Fibroblast of peridontal ligament (primary cell): ENCODE data around the gene TBC1D2B.
"Not testable (repeated sequence)": the region's sequence is repeated elsewhere in the genome, so short reads cannot be mapped to it uniquely, and the experiment has no call there.

ENCODE experiments used
- DNase-seq: peaks from one replicate; pipeline ENCODE4 v3.0.0-alpha.2; 2010; ENCODE audit errors: extremely low read depth

The TBC1D2B gene

DNA sequence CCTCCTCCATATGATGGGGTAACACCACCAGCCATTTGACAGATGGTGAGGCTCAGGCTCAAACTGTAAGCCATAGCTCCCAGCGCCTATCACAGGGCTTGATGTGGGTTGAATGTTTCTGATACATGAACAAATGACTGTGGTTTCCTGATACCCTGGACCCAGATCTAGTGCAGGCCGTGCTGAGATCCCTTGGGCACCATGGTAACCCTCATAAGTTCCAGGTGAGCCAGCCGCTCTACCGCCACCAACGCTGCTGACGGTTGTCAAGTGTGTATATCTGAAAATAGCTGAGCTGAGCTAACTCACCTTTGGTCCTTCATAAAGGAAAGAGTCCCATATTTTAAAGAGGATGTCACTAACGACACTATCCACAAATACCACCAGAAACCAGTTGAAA lies 74.5 kb downstream of the TBC1D2B start:
- DNase-seq: no peak

DNA sequence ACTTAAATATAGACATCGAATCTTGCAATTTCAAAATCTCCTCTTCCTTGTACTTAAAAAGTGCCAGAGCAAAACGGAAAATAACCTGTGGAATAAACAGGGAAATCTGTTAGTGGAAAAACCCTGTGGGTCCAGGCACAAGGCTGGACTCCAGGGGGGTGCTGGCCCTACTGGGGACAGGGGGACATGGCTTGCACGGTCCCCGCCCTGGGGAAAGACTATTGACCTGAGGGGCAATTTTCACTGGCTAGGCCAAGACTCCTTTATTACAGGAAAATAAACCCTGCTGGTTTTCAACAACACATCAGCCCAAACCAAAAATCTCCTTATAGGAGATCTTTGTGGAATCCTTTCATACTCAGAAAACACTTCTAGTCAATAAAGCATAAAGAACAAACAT lies 75.9 kb downstream of the TBC1D2B start:
- DNase-seq: no peak

DNA sequence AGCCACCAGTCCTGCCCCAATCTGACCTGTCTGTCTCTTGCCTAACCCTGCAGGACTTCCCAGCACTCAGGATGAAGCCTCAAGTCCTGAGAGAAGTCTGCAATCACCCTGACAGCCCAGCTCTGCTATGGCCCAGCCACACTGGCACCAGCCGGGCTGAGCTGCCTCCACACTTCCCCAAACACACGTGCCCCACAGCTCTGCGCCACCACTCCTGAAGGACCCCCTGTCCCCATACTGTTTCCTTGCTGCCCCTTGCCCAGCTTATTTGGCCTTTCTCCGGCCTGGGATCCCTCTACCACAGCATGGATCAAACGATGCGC lies 76.6 kb downstream of the TBC1D2B start:
- DNase-seq: no peak

DNA sequence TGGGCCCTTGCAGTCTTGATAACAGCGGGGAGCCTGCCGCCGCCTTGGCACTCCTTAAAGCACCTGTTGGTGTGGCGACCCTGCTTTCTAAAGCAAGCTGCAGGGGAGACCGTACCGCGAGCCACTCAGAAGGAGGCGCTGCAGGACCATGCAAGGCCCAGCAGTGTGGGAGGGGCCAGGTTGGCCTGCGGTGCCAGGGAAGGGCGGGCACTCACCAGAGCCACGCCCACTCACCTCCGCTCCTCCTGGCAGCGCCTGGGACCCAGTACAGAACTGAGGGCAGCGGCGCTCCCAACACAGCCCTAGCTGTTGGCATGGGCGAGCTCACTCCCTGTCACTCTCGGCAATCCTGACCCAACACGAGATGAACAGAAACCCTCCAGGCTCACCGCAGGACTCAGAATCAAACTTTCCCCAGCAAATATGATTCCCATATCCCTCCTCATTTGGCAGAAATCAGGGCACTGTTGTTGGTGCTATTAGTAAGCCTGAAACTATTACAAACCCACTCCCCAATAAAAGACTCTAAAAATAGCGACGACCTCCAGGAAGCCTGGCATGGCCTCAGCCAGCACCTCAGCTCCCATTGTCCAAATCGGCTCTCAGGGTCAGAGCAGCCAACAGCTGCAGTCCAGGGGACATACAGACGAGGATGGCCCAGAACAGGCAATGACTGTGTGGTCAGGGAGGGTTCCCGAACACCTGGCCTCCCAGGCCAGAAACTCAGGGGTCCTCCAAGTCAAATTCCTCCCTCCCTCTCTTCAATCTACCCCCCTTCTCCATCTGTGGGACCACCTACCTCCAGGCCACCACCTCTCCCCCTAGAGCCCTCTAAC lies 77.2 kb downstream of the TBC1D2B start:
- peak; percentile 20 for DNase-seq

DNA sequence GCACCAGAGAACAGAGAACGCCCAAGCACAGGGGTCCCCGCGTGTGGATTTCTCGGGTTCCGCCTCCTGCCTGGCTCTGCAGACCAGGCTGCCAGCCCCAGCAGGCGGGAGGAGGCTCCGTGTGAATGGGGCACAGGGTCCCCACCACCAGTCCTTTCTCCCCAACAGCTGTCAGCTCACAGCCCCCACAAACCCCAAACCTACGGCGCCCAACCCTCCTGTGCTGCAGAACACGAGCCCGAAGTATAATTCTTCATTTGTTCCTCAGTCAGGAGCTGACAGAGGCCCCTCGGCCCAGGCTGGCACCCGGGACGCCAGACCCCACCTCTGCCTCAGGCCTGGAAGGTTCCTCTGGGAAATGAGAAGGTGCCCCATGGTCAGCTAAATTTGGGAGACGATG lies 78.0 kb downstream of the TBC1D2B start:
- DNase-seq: no peak

DNA sequence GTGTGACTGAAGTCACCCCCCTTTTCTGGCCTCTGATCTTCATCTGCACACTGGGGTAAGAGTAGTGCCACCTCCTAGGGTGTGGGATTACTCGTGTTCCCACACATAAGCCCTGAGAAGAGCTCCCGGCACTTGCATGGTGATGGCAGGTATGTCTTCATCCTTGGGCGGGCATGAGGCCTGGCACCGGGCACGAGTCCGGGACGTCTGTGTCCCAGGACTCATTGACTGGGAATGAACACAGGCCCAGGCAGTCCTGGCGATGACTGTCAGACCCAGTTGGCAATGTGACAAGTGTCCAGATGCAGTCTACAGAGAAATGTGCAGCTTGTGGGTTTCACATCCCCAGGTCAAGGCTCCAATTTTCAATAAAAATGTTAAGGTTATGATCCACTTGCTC lies 78.9 kb downstream of the TBC1D2B start:
- no peak for DNase-seq

DNA sequence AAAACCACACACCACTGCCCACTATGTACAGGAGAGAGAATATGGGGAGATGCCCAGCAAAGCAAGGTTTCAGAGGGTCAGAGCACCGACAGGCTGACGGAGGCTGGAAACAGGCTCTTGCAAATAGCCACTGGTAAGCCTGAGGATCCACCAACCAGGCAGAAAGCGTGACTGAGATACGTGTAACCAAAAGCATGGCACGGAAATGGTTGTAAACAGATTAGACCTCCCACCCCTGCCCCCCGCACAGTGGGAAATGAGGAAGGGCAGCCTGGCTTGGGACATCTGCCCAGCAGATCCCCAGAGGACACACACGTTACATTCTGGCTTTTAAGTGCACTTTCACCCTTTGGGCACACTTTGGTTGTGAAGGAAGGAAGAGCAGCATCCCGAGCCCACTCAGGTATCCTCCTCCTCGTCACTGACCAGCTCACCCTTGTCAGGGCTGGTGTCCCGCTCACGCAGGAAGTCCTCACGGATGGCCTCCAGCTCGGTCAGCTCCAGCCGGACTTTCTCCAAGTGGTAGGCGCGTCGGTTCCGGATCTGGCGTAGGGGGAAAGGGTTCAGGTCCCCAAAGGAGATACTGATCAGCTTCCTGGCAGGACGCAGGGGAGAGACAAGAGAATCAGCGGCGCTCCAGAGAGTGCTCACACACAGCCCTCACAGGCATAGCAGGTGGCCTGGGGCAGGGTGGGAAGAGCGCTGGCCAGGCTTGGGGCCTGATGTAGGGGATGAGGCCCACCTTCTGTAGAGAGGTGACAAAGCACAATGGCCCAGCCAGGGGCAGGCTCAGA lies 79.6 kb downstream of the TBC1D2B start:
- not testable (repeated sequence) for DNase-seq

DNA sequence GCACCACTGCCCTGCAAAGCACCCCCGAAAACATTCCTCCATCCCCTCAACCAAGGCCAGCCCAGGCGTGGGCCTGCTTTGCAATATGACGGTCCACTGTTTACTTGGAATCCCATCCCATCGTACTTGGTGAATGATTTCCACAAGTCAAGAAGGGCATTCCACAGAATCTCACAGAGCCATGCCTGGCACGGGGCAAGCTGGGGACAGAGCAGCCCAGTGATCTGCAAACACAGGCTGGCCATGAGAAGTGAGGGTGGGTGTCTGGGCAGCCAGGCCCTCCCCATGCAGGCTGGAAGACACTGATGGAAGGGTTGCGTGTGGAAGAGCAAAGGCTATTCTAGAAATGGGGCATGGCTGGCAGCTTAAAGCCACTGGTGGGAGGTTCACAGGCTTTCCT lies 80.3 kb downstream of the TBC1D2B start:
- not testable (repeated sequence) for DNase-seq

DNA sequence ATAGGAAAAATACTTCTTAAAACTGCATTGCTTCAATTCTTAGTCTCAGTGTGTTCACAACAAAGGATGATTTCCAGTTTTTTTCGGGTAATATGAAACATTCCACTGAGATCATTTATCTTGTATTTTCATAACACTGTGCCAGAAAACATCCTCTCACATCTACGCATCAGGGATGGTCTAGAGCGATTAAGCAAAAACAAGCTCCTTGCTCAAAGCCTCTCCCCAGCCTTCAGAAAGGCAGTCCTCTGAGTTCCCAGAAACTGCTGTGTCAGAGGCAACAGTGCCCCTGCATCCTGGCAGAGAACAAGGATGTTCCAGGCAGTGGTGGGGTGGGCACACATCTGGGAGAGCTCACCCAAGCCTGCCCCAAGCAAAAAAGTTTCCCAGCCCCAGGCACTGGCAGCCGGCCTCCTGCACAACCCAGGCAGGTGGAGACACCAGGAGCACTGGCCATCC lies 80.8 kb downstream of the TBC1D2B start:
- not testable (repeated sequence) for DNase-seq

DNA sequence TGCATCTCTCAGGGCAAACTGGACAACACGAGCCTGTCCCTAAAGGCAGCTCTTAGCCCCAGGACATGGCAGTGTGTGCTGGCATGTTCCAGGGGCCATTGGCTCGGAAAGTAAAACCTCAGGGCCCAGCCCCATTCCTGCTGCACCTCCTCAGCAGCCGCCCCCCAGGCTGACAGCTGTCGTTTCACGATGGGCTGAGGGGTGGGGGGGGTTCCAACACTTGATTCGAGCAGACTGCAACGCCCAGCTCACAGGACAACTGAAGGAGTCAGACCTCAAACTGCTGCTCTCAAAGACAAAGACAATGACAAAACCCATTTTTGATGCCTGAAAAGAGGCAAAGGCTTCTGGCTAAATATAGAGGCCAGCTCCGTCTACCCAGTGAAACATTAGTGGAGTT lies 81.3 kb downstream of the TBC1D2B start:
- not testable (repeated sequence) for DNase-seq

DNA sequence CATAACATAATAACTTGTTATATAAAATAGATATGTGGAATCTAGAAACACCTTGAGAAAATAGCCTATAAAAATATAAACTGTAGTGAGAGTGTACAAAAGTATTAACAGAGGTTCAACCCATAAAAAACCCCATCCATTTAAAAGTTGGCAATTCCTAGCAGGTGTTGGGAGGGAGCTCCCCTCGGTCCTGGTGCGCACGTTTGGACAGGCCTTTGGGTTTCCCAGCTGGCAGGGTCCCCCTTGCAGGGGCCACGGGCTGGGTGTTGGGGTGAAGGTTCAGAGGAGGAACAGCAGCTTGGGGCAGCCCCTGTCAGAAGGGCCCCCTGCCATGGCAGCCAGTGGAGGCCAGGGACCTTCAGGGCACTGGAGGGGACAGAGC lies 82.0 kb downstream of the TBC1D2B start:
- DNase-seq: not testable (repeated sequence)

DNA sequence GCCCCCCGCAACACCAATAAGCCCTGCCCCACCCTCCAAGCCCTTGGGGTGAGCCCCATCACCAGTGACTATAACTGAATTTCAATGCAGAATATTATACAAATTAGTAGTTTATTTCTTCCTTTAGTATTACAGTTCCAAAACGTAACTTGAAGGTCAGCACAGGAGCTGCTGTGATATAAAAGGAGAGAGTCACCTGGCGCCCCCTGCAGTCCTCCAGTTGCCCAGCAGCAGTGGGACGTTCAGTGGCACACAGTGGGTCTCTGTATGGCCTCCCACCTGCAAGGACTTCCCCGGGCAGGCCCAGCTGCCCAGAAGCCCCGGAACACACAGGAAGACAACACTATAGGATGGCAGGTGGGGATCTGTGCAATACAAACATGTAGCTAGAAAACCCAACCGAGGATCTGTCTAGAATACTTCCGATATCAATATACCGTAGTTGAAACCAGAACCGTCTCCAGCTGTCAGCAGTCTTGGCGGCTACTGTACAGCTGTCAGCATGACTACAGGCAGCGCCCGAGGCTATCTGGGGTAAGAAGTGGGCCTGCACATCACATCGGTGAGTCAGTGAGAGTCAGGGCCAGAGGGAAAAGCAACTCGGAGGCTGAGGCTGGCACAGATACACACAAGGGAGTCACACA lies 82.5 kb downstream of the TBC1D2B start:
- peak; percentile 74 for DNase-seq

DNA sequence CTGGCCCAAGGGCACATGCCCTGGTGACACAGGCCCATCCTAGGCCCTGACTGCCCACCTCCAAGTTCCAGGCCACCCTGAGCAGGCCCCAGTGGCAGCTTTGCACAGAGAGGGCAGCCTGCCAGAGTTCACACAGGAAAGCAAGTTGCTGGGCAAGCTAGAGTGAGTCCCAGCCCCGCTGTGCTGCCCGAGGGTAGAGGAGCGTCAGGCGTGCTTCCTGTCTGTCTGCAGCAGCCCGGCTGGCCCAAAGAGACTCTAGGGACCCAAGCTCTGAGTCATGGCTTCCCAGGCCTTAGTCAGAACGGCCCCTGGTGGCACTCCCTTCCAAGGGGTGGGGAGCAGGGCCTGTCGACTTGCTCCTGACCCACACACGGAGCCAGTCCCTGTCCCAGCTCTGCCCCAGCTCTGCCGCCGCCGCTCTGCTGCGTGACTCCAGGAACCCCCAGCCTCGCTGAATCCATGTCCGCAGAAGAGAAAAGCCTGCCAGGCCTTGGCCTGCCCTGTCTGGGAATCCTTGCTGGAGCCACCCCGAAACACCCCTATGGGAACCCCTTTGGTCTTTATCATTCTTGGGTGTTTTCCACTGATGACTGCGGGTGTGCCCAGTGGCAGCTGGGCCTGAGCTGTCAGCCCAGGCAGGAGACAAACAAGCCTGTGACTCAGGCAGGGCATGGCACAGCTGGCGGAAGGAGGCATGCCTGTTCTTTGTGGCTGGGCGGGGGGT lies 83.4 kb downstream of the TBC1D2B start:
- DNase-seq: peak; percentile 85

DNA sequence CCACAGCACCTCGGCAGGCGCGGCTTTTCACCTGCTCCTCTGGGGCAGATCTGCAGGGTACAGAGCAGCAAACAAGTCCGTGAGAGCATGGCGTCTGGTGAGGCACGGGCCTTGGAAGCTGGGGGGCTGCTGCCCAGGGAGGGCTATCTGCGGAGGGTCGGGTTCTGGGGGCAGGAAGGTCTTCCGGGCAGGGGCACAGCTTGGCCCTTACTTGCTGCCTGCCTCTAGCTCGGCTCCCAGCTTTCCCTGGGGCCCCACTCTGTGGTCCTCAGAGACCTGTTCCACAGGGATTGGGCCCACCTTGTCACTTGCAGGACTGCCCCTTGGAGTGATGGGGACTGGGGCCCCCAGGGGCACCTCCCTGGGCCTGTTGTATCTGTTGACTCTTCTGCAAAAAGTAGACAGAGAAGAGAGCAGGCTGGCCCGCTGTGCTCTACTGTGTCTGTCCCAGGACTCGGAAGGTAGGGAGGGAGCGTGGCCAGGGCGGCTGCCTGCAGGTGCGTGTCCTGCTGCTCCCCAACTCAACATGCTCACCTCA lies 84.1 kb downstream of the TBC1D2B start:
- no peak for DNase-seq

DNA sequence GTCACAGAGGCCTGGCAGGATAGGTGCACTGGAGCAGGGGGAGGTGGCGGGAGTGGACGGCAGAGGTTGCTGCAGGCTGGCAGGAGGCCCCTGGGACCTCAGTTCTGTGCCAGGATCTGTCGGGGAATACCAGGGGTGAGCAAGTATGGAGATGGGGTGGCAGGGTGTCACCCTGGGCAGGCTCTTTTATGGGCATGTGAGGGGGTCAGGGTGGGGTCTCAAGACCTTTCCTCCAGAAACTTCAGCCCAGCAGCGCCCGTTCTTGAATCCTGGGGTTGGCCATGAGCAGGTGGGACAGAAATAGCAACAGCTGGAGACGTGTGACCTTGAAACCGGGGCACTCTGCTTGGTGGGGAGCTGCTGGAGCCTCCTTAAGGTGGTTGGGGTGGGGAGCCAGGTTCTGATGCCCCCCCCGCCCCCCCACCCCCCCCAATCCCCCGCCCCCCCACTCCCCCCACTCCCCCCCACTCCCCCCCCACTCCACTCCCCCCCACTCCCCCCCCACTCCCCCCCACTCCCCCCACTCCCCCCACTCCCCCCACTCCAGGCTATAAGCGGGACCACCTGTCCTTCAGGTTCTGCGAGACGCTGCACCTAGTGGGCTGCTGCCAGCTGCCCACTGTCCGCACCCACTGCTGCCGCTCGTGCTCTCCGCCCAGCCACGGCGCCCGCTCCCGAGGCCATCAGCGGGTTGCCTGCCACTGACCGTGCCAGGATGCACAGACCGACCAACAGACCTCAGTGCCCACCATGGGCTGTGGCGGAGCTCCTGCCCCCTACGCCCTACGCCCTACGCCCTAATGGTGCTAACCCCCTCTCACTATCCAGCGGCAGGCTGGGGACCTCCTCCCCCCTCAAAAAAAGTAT lies 84.9 kb downstream of the TBC1D2B start:
- DNase-seq: no peak

DNA sequence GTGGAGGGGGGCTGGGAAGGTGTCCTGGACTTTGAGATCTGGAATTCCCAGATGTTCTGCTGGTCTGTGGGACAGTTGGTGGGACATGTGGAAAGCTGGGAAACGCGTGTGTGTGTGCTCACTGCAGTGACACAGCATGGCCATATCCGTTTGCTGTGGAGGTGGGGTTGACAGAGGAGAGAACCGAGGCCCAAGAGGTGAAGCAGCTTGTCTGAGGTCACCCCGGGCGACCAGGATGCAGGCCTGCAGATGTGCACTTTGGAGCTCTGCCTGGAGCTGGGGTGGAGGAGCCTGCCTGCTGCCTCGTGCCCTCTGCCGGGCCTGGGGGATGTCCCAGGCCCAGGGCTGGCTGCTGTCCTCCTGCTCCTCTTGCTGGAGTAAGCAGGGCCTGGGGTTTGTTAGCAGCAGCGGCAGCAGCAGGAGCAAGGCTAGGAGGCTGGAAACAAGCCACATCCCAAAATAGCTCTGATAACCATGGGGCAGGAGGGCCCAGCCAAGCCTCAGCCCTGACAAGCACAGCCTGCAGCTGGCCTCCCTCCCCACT lies 85.8 kb downstream of the TBC1D2B start:
- peak; percentile 90 for DNase-seq

DNA sequence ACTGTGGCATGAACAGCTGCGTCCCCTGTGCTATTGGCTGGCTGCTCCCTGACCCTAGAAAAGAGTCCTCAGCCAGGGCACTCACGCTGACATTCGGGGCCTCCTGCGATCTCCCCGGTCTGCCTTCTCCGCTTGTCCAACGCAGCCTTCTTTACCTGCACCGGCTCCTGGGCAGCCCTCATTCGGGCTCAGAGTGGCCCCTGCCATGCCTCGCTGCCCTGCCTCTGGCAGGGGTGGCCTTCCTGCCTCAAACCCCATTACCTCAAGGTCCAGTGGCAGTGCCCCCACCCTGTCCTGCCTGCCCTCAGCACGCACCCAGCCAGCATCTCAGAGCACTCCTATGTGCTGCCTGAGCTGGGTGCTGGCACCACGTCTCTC lies 86.5 kb downstream of the TBC1D2B start:
- no peak for DNase-seq

DNA sequence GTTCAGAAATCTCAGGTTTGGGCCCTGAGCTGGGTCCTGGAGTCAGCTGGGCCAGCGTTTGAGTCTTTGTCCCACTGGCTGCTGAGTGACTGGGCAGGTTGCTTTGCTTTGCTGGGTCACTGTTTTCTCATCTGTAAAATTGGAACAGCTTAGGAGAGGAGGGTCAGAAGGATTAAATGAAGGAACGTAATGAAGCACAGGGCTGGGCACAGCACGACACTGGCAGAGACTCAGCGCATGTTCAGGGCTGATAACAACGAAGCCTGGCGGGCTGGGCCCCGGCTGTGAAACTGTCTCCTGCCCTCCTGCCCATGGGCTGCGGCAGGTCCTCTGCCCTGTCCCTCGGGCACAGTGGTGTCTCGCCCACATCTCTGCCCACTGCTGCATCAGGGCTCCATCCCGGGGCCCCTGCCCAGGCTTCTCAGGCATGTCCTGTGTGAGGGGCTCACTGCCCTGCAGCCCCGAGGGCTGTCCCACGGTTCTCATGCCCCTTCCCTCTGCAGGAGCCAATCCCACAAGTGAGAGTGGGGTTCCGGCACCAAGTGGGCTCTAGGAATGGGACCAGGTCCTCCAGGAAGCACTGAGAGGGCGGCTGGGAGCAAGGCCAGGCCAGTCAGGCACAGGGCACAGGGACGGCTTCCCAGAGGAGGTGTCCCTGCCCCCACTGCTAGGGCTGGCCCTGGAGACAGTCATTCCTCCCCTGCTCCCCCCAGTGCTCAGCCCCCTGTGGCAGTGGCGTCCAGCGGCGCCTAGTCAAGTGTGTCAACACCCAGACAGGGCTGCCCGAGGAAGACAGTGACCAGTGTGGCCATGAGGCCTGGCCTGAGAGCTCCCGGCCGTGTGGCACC lies 88.0 kb downstream of the TBC1D2B start:
- no peak for DNase-seq
